SK-N-SH treated with all-trans-retinoic acid at 6 μM for 48 hours (cell line): ENCODE measurements around the gene SLC36A4.

Source experiments
- BACH2 ChIP-seq: fragments of 250-450 bp; sonication (Bioruptor Pico); IDR thresholded peaks from 2 replicates; pipeline ENCODE4 v1.9.0; 2021; ENCODE audit warnings: mild to moderate bottlenecking, borderline replicate concordance
- ZFP30 ChIP-seq: fragments of 450-650 bp; formaldehyde crosslinking; IDR thresholded peaks from 2 replicates; pipeline ENCODE4 v1.5.0; 2022; ENCODE audit warnings: mild to moderate bottlenecking, moderate library complexity
- TF ChIP-seq, protein P1 (sequence below): fragments of 250-450 bp; sonication (Bioruptor Pico); IDR thresholded peaks from 2 replicates; pipeline ENCODE4 v1.5.1; 2021; ENCODE audit warnings: mild to moderate bottlenecking, moderate library complexity

DNA sequence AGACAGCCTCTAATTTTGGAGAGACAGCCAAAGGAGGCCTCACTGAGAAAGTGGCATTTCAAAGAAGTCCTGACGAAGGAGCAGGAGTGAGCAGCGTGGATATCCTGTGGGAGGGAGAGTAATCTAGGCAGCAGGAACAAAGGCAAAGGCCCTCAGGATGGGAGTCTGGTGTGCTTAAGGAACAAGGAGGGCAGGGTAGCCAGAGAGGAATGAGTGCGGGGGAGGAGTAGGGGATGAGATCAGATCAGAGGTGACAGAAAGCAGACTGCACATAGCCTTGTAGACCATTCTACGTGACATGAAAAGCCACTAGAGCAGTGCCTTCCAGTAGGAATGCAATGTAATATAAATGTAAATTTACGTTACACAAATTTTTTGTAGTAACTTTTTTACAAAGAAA is 5.6 kb downstream of the SLC36A4 start:
- no peak for TF ChIP-seq BACH2 (CRISPR knock-in tag)
- no peak for TF ChIP-seq ZFP30 (CRISPR knock-in tag)
- TF ChIP-seq, protein P1, sequence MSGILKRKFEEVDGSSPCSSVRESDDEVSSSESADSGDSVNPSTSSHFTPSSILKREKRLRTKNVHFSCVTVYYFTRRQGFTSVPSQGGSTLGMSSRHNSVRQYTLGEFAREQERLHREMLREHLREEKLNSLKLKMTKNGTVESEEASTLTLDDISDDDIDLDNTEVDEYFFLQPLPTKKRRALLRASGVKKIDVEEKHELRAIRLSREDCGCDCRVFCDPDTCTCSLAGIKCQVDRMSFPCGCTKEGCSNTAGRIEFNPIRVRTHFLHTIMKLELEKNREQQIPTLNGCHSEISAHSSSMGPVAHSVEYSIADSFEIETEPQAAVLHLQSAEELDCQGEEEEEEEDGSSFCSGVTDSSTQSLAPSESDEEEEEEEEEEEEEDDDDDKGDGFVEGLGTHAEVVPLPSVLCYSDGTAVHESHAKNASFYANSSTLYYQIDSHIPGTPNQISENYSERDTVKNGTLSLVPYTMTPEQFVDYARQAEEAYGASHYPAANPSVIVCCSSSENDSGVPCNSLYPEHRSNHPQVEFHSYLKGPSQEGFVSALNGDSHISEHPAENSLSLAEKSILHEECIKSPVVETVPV (CRISPR knock-in tag) = no peak
